ENCODE measurements around the gene DNAH6.
A peak's percentile ranks its signal among the peaks of the same experiment; 100 is the strongest.

The DNAH6 gene

DNA sequence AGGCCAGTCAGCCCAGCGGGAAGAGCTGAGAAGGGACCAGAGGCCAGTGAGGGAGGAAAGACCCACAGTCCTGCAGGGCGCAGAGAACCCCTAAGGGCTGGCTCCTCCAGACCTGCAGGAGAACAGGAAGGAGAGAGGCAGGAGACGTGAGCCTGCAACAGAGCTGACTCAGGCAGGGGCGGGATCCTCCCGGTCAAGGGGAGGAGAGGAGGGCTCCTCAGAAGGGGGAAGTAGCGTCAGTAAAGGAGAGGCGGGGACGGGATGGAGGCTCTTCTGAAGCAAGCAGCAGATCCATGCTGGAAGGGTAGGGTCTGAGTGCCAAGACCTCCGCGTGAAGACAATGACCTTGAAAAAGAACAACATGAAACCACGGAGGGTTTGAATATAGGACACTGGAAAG, 313.8 kb downstream of the DNAH6 start:
- Histone ChIP-seq H3K9ac (ENCODE audit: low read length) (no peak overlapping the region), H4K20me1 (ENCODE audit: insufficient read depth, low read length) (no peaks in the 10 kb centered on the region), H3K4me3 (ENCODE audit: low read length) (no peak overlapping the region), H3K36me3 (replicated peaks; ENCODE audit: low read depth, low read length) (peaks cover 12% of the 10 kb centered on the region), H3K27ac (ENCODE audit: low read length) (no peak overlapping the region), H2AFZ (ENCODE audit: low read depth, low read length) (no peak overlapping the region), H3K27me3 (ENCODE audit: low read depth, low read length) (no peaks in the 10 kb centered on the region), H3K9me3 (ENCODE audit: insufficient read depth, low read length) (peaks cover 4% of the 10 kb centered on the region; the same call in 1 of the 2 replicates), H3K4me1 (ENCODE audit: low read length) (peaks cover 67% of the 10 kb centered on the region), H3K79me2 (ENCODE audit: low read length) (no peaks in the 10 kb centered on the region), H3K4me2 (ENCODE audit: low read length) (no peak overlapping the region)
- TF ChIP-seq, protein P1, sequence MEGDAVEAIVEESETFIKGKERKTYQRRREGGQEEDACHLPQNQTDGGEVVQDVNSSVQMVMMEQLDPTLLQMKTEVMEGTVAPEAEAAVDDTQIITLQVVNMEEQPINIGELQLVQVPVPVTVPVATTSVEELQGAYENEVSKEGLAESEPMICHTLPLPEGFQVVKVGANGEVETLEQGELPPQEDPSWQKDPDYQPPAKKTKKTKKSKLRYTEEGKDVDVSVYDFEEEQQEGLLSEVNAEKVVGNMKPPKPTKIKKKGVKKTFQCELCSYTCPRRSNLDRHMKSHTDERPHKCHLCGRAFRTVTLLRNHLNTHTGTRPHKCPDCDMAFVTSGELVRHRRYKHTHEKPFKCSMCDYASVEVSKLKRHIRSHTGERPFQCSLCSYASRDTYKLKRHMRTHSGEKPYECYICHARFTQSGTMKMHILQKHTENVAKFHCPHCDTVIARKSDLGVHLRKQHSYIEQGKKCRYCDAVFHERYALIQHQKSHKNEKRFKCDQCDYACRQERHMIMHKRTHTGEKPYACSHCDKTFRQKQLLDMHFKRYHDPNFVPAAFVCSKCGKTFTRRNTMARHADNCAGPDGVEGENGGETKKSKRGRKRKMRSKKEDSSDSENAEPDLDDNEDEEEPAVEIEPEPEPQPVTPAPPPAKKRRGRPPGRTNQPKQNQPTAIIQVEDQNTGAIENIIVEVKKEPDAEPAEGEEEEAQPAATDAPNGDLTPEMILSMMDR (IDR thresholded peaks at IDR 0.05; ENCODE audit: low read depth, low read length), result no peak
- TF ChIP-seq EZH2phosphoT487 (IDR thresholded peaks at IDR 0.05; ENCODE audit: low read depth), result no peak

DNA sequence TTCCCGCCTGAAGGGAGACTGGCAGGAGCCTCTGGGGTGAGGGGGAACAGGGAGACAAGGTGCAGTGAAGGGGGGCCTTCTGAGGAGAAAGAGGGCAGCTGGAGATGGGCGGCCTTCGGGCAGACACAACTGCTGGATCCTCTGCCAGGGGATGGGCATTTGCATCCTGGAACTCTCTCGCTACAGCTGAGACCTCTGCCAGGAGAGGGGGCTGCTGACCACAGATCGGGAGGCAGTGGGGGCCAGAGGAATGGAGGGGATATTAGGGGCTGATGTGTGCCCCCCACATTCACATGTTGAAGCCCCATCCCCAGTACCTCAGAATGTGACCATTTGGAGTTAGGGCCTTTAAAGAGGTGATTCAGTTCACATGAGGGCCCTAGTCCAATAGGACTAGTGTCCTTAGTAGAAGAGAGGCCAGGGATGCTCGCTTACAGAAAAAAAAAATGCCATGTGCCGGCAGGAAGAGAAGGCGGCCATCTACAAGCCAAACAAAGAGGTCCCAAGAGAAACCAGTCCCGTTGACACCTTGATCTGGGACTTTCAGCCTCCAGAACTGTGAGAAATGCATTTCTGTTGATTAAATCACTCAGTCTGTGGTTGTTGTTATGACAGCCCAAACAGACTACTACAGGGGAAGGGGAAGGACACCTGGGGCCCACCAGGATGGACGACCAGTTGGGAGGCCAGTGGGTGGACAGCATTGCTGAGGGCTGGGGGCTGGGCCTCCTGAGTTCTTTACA, 314.6 kb downstream of the DNAH6 start:
- no peak overlapping the region for H3K4me2 ChIP-seq (ENCODE audit: low read length)
- TF ChIP-seq EZH2phosphoT487 (IDR thresholded peaks at IDR 0.05; ENCODE audit: low read depth), result no peak
- TF ChIP-seq, protein P1 (IDR thresholded peaks at IDR 0.05; ENCODE audit: low read depth, low read length), result peak; percentile 31
- H3K9ac ChIP-seq (ENCODE audit: low read length), result no peak overlapping the region
- H3K27ac ChIP-seq (ENCODE audit: low read length), result no peak overlapping the region
- H3K36me3 ChIP-seq (replicated peaks; ENCODE audit: low read depth, low read length), result peaks cover 18% of the 10 kb centered on the region
- no peaks in the 10 kb centered on the region for H3K79me2 ChIP-seq (ENCODE audit: low read length)
- peaks cover 67% of the 10 kb centered on the region for H3K4me1 ChIP-seq (ENCODE audit: low read length)
- H3K27me3 ChIP-seq (ENCODE audit: low read depth, low read length), result no peaks in the 10 kb centered on the region
- H4K20me1 ChIP-seq (ENCODE audit: insufficient read depth, low read length), result no peaks in the 10 kb centered on the region
- H3K4me3 ChIP-seq (ENCODE audit: low read length), result no peak overlapping the region
- H2AFZ ChIP-seq (ENCODE audit: low read depth, low read length), result no peak overlapping the region
- peaks cover 10% of the 10 kb centered on the region; the same call in 1 of the 2 replicates for H3K9me3 ChIP-seq (ENCODE audit: insufficient read depth, low read length)

DNA sequence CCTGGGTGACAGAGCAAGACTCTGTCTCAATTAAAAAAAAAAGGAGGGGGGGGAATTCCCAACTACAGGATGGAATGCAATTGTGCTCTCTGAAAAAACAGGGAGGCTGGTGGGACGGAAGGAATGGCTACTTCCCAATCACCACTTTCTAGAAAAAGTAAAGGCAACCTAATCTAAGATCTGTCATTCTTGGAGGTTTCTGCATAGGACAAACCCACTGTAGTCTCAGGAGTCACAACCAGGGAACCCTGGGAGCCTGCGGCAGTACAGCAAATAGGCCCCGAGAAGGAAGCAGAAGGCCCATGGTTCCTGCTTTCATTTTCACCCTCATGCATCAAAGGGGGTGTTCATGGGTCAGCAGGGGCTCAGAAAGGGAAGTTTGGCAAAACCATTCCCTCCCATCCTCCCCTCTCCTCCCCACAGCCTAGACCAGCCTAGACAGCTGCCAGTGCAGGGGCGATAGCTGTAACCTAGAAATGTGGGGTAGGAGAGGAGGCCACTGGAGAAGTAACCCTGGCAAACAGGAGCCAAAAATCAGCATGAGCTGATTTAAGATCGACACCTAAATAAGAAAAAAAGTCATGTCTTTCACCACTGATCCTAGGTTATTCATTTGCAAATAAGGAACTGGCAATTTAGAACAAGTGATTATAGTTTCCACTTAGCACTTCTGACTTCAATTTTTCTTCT, 316.6 kb downstream of the DNAH6 start:
- H3K9me3 ChIP-seq (ENCODE audit: insufficient read depth, low read length), result peaks cover 14% of the 10 kb centered on the region; the same call in 1 of the 2 replicates
- peak overlapping the region; percentile 64 for H3K9ac ChIP-seq (ENCODE audit: low read length)
- H3K79me2 ChIP-seq (ENCODE audit: low read length), result no peaks in the 10 kb centered on the region
- peak overlapping the region; percentile 84 for H3K4me2 ChIP-seq (ENCODE audit: low read length)
- no peak for TF ChIP-seq EZH2phosphoT487 (IDR thresholded peaks at IDR 0.05; ENCODE audit: low read depth)
- TF ChIP-seq, protein P1 (IDR thresholded peaks at IDR 0.05; ENCODE audit: low read depth, low read length), result no peak
- H3K27me3 ChIP-seq (ENCODE audit: low read depth, low read length), result no peaks in the 10 kb centered on the region
- peak overlapping the region; percentile 94 for H3K27ac ChIP-seq (ENCODE audit: low read length)
- H2AFZ ChIP-seq (ENCODE audit: low read depth, low read length), result 0 out of 2 replicates have a peak overlapping the region, but pooled peaks have one; percentile 15
- no peaks in the 10 kb centered on the region for H4K20me1 ChIP-seq (ENCODE audit: insufficient read depth, low read length)
- H3K4me1 ChIP-seq (ENCODE audit: low read length), result peaks cover 67% of the 10 kb centered on the region
- H3K4me3 ChIP-seq (ENCODE audit: low read length), result peak overlapping the region; percentile 65
- peaks cover 27% of the 10 kb centered on the region for H3K36me3 ChIP-seq (replicated peaks; ENCODE audit: low read depth, low read length)

DNA sequence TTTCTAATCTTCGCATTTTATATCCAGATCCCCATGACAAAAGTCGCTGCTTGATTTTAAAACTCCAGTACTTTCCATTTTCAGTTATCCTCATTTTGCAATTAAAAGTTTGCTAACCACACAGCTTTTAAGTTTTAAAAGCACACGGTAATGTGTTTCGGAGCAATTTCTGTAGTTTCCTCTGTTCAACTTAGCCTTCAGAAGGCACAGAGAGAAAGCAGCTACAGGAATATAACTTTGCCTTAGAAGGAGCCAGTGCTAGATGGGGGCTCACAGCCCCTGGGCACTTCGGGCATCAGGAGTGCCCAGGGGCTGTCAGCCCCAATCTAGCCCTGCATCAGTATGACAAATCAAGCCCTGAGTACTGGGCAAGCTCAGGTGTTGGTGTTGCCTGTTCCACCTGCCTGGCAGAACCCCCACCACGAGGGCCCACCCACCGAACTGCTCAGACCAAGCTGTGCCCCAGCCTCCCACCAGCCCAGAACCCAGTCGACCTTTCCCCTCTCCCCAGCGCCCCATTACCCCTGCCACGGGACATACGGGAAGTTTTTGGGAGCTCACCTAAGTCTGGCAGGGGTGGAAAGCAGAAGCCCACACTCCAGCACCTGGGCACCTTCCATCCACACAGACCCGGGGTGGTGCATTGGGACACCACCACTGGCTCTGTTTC, 317.3 kb downstream of the DNAH6 start:
- TF ChIP-seq, protein P1 (IDR thresholded peaks at IDR 0.05; ENCODE audit: low read depth, low read length), result no peak
- no peak for TF ChIP-seq EZH2phosphoT487 (IDR thresholded peaks at IDR 0.05; ENCODE audit: low read depth)

More for the DNA sequence above, 317.3 kb downstream of the DNAH6 start:
- Histone ChIP-seq H3K9me3 (ENCODE audit: insufficient read depth, low read length) (peaks cover 14% of the 10 kb centered on the region; the same call in 1 of the 2 replicates), H3K27me3 (ENCODE audit: low read depth, low read length) (no peaks in the 10 kb centered on the region), H3K27ac (ENCODE audit: low read length) (peak overlapping the region; percentile 94), H4K20me1 (ENCODE audit: insufficient read depth, low read length) (no peaks in the 10 kb centered on the region), H3K36me3 (replicated peaks; ENCODE audit: low read depth, low read length) (peaks cover 34% of the 10 kb centered on the region), H3K9ac (ENCODE audit: low read length) (peak overlapping the region; percentile 64), H3K4me1 (ENCODE audit: low read length) (peaks cover 60% of the 10 kb centered on the region), H2AFZ (ENCODE audit: low read depth, low read length) (peak overlapping the region; percentile 32; the same call in 1 of the 2 replicates), H3K79me2 (ENCODE audit: low read length) (no peaks in the 10 kb centered on the region), H3K4me2 (ENCODE audit: low read length) (peak overlapping the region; percentile 84), H3K4me3 (ENCODE audit: low read length) (peak overlapping the region; percentile 65)

Measured in OCI-LY3 (cell line).